ENCODE measurements around the gene PGGHG.
A peak's percentile ranks its signal among the peaks of the same experiment; 100 is the strongest.
"Not testable (repeated sequence)": the region's sequence is repeated elsewhere in the genome, so short reads cannot be mapped to it uniquely, and the experiment has no call there.

Gene PGGHG

GRCh38 chr11:304915-305843 lies 16.3 kb downstream of the PGGHG start:
- peaks cover 57% of the 10 kb centered on the region for H3K4me1 ChIP-seq (ENCODE audit: control insufficient read depth, insufficient read depth, low read length)
- H3K27ac ChIP-seq (ENCODE audit: low read depth, low read length): peak overlapping the region; percentile 52; the same call in 1 of the 2 replicates
- no peak overlapping the region for H3K9ac ChIP-seq (ENCODE audit: low read length)

GRCh38 chr11:305844-306211 lies 16.9 kb downstream of the PGGHG start:
- peak overlapping the region; percentile 52; the same call in 1 of the 2 replicates for H3K27ac ChIP-seq (ENCODE audit: low read depth, low read length)
- H3K4me1 ChIP-seq (ENCODE audit: control insufficient read depth, insufficient read depth, low read length): peaks cover 51% of the 10 kb centered on the region
- no peak overlapping the region for H3K9ac ChIP-seq (ENCODE audit: low read length)
- H3K9me3 ChIP-seq (ENCODE audit: control insufficient read depth, insufficient read depth, low read depth, low read length): no peaks in the 10 kb centered on the region
- H3K4me3 ChIP-seq (ENCODE audit: low read depth, low read length): no peak overlapping the region
- H3K36me3 ChIP-seq (ENCODE audit: control insufficient read depth, insufficient read depth, low read length): no peaks in the 10 kb centered on the region
- H3K27me3 ChIP-seq (ENCODE audit: control insufficient read depth, insufficient read depth, low read length): no peaks in the 10 kb centered on the region

More at GRCh38 chr11:304915-305843, 16.3 kb downstream of the PGGHG start:
- no peaks in the 10 kb centered on the region for H3K36me3 ChIP-seq (ENCODE audit: control insufficient read depth, insufficient read depth, low read length)
- H3K4me3 ChIP-seq (ENCODE audit: low read depth, low read length): peak overlapping the region; percentile 25; the same call in 1 of the 2 replicates
- H3K27me3 ChIP-seq (ENCODE audit: control insufficient read depth, insufficient read depth, low read length): no peaks in the 10 kb centered on the region
- H3K9me3 ChIP-seq (ENCODE audit: control insufficient read depth, insufficient read depth, low read depth, low read length): no peaks in the 10 kb centered on the region

- H3K4me3 ChIP-seq (ENCODE audit: low read depth, low read length): no peak overlapping the region
- no peaks in the 10 kb centered on the region for H3K36me3 ChIP-seq (ENCODE audit: control insufficient read depth, insufficient read depth, low read length)
- no peak overlapping the region for H3K9ac ChIP-seq (ENCODE audit: low read length)
- H3K27ac ChIP-seq (ENCODE audit: low read depth, low read length): no peak overlapping the region
- no peaks in the 10 kb centered on the region for H3K9me3 ChIP-seq (ENCODE audit: control insufficient read depth, insufficient read depth, low read depth, low read length)
- peaks cover 50% of the 10 kb centered on the region for H3K4me1 ChIP-seq (ENCODE audit: control insufficient read depth, insufficient read depth, low read length)
- no peaks in the 10 kb centered on the region for H3K27me3 ChIP-seq (ENCODE audit: control insufficient read depth, insufficient read depth, low read length)
Observed at GRCh38 chr11:306645-307371, 17.9 kb downstream of the PGGHG start.

GRCh38 chr11:307766-308708 lies 19.1 kb downstream of the PGGHG start, which contains the start of gene IFITM2:
Gene IFITM2 (plus strand): TSS chr11:307816. CDS start chr11:308193, 377 bp downstream.
- peak within 1 kb of the TSS; percentile 20 for H3K9ac ChIP-seq (ENCODE audit: low read length)
- H3K27ac ChIP-seq (ENCODE audit: low read depth, low read length); H3K36me3 ChIP-seq (ENCODE audit: control insufficient read depth, insufficient read depth, low read length); H3K9me3 ChIP-seq (ENCODE audit: control insufficient read depth, insufficient read depth, low read depth, low read length); H3K27me3 ChIP-seq (ENCODE audit: control insufficient read depth, insufficient read depth, low read length): not testable (repeated sequence)
- H3K4me1 ChIP-seq (ENCODE audit: control insufficient read depth, insufficient read depth, low read length): peaks cover 62% of the 10 kb centered on the region
- H3K4me3 ChIP-seq (ENCODE audit: low read depth, low read length): peak within 1 kb of the TSS; percentile 49

GRCh38 chr11:308740-309665 lies 20.1 kb downstream of the PGGHG start:
- peak overlapping the region; percentile 41 for H3K4me3 ChIP-seq (ENCODE audit: low read depth, low read length)
- not testable (repeated sequence) for H3K27ac ChIP-seq (ENCODE audit: low read depth, low read length); H3K27me3 ChIP-seq (ENCODE audit: control insufficient read depth, insufficient read depth, low read length); H3K9me3 ChIP-seq (ENCODE audit: control insufficient read depth, insufficient read depth, low read depth, low read length); H3K36me3 ChIP-seq (ENCODE audit: control insufficient read depth, insufficient read depth, low read length)
- peaks cover 68% of the 10 kb centered on the region for H3K4me1 ChIP-seq (ENCODE audit: control insufficient read depth, insufficient read depth, low read length)
- H3K9ac ChIP-seq (ENCODE audit: low read length): peak overlapping the region; percentile 14

GRCh38 chr11:309979-310572 lies 21.1 kb downstream of the PGGHG start:
- H3K9me3 ChIP-seq (ENCODE audit: control insufficient read depth, insufficient read depth, low read depth, low read length); H3K27me3 ChIP-seq (ENCODE audit: control insufficient read depth, insufficient read depth, low read length); H3K27ac ChIP-seq (ENCODE audit: low read depth, low read length); H3K36me3 ChIP-seq (ENCODE audit: control insufficient read depth, insufficient read depth, low read length): not testable (repeated sequence)
- Histone ChIP-seq H3K9ac (ENCODE audit: low read length) (peak overlapping the region; percentile 63), H3K4me3 (ENCODE audit: low read depth, low read length) (peak overlapping the region; percentile 47; the same call in 1 of the 2 replicates), H3K4me1 (ENCODE audit: control insufficient read depth, insufficient read depth, low read length) (peaks cover 63% of the 10 kb centered on the region)

- not testable (repeated sequence) for H3K9me3 ChIP-seq (ENCODE audit: control insufficient read depth, insufficient read depth, low read depth, low read length); H3K36me3 ChIP-seq (ENCODE audit: control insufficient read depth, insufficient read depth, low read length); H3K27ac ChIP-seq (ENCODE audit: low read depth, low read length)
- Histone ChIP-seq H3K9ac (ENCODE audit: low read length) (peak overlapping the region; percentile 80), H3K4me3 (ENCODE audit: low read depth, low read length) (peak overlapping the region; percentile 87), H3K27me3 (ENCODE audit: control insufficient read depth, insufficient read depth, low read length) (peaks cover 14% of the 10 kb centered on the region; the same call in 1 of the 2 replicates), H3K4me1 (ENCODE audit: control insufficient read depth, insufficient read depth, low read length) (peaks cover 52% of the 10 kb centered on the region)
Observed at GRCh38 chr11:311013-311748, 22.3 kb downstream of the PGGHG start.

GRCh38 chr11:312092-312816 lies 23.3 kb downstream of the PGGHG start:
- peaks cover 12% of the 10 kb centered on the region for H3K36me3 ChIP-seq (ENCODE audit: control insufficient read depth, insufficient read depth, low read length)
- peaks cover 23% of the 10 kb centered on the region; the same call in 1 of the 2 replicates for H3K27me3 ChIP-seq (ENCODE audit: control insufficient read depth, insufficient read depth, low read length)
- H3K4me1 ChIP-seq (ENCODE audit: control insufficient read depth, insufficient read depth, low read length): peaks cover 50% of the 10 kb centered on the region
- peak overlapping the region; percentile 87 for H3K4me3 ChIP-seq (ENCODE audit: low read depth, low read length)
- H3K9ac ChIP-seq (ENCODE audit: low read length): peak overlapping the region; percentile 96
- no peaks in the 10 kb centered on the region for H3K9me3 ChIP-seq (ENCODE audit: control insufficient read depth, insufficient read depth, low read depth, low read length)
- H3K27ac ChIP-seq (ENCODE audit: low read depth, low read length): peak overlapping the region; percentile 84; the same call in 1 of the 2 replicates

All from HUES6 (cell line).